Astrocyte (in vitro differentiated cells and primary cell): ENCODE measurements around the gene FCGR1A.
"Not testable (repeated sequence)": the region's sequence is repeated elsewhere in the genome, so short reads cannot be mapped to it uniquely, and the experiment has no call there.

ENCODE experiments used
- EZH2 ChIP-seq: IDR thresholded peaks from 2 replicates; pipeline ENCODE4 v1.6.1; 2012; ENCODE audit warnings: mild to moderate bottlenecking, low read length, inconsistent platforms; ENCODE audit not compliant: insufficient read depth
- TF ChIP-seq, protein P1 (sequence below): IDR thresholded peaks from 2 replicates; pipeline ENCODE4 v1.5.1; 2011; ENCODE audit warnings: low read depth, mild to moderate bottlenecking, inconsistent platforms, low read length, moderate library complexity; ENCODE audit not compliant: insufficient read depth

DNA sequence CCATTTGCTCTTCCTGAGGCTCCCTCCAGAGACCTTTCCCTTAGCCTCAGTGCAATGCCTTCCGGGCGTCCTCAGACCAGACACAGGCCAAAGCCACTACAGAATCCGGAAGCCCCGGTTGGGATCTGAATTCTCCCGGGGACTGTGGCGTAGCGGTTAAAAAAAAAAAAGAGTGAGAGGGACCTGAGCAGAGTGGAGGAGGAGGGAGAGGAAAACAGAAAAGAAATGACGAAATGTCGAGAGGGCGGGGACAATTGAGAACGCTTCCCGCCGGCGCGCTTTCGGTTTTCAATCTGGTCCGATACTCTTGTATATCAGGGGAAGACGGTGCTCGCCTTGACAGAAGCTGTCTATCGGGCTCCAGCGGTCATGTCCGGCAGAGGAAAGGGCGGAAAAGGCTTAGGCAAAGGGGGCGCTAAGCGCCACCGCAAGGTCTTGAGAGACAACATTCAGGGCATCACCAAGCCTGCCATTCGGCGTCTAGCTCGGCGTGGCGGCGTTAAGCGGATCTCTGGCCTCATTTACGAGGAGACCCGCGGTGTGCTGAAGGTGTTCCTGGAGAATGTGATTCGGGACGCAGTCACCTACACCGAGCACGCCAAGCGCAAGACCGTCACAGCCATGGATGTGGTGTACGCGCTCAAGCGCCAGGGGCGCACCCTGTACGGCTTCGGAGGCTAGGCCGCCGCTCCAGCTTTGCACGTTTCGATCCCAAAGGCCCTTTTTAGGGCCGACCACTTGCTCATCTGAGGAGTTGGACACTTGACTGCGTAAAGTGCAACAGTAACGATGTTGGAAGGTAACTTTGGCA is 50.0 kb downstream of the FCGR1A start:
- TF ChIP-seq, protein P1, sequence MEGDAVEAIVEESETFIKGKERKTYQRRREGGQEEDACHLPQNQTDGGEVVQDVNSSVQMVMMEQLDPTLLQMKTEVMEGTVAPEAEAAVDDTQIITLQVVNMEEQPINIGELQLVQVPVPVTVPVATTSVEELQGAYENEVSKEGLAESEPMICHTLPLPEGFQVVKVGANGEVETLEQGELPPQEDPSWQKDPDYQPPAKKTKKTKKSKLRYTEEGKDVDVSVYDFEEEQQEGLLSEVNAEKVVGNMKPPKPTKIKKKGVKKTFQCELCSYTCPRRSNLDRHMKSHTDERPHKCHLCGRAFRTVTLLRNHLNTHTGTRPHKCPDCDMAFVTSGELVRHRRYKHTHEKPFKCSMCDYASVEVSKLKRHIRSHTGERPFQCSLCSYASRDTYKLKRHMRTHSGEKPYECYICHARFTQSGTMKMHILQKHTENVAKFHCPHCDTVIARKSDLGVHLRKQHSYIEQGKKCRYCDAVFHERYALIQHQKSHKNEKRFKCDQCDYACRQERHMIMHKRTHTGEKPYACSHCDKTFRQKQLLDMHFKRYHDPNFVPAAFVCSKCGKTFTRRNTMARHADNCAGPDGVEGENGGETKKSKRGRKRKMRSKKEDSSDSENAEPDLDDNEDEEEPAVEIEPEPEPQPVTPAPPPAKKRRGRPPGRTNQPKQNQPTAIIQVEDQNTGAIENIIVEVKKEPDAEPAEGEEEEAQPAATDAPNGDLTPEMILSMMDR: not testable (repeated sequence)
- TF ChIP-seq EZH2: not testable (repeated sequence)
